ENCODE data around the gene HAUS7. TPM values are rescaled to one million over a fixed set of nuclear protein-coding genes. Genes with fewer than 3 reads are reported as not detected.

Gene HAUS7
- total and polyA plus RNA-seq, 2 of the 8 experiments (the other 6 are each of a cell fraction or from before 2014, with no cell fraction given): 45.4 to 54.0 TPM

- TF ChIP-seq CHD7 (IDR thresholded peaks at IDR 0.05; ENCODE audit: insufficient replicate concordance, low read length) (no peak), RNF2 (IDR thresholded peaks at IDR 0.05; ENCODE audit: borderline replicate concordance, low read depth, low read length, missing control alignments, poor library complexity, severe bottlenecking) (no peak), ATF2 (IDR thresholded peaks at IDR 0.05; ENCODE audit: low read length) (no peak)
Measured at GRCh38 chrX:153492543-153492942, 22.2 kb upstream of the HAUS7 start (continued).
